GM19438 (cell line): ENCODE measurements around the gene MSH3.
"Not testable (repeated sequence)": the region's sequence is repeated elsewhere in the genome, so short reads cannot be mapped to it uniquely, and the experiment has no call there.

Source experiments
- ATAC-seq: cut with Tn5 transposase; IDR thresholded peaks from one replicate; pipeline ENCODE4 v1.9.1; 2021; ENCODE audit warnings: low read depth; ENCODE audit not compliant: unreplicated experiment

Gene MSH3

GRCh38 chr5:80655231-80655774 lies 851 bp downstream of the MSH3 start:
- no peak for ATAC-seq

GRCh38 chr5:80656425-80656824 lies 2.0 kb downstream of the MSH3 start:
- ATAC-seq, result no peak

GRCh38 chr5:80659106-80659505 lies 4.7 kb downstream of the MSH3 start:
- ATAC-seq, result no peak

- ATAC-seq, result not testable (repeated sequence)
These were observed 6.2 kb downstream of the MSH3 start for GRCh38 chr5:80660661-80661060.

DNA sequence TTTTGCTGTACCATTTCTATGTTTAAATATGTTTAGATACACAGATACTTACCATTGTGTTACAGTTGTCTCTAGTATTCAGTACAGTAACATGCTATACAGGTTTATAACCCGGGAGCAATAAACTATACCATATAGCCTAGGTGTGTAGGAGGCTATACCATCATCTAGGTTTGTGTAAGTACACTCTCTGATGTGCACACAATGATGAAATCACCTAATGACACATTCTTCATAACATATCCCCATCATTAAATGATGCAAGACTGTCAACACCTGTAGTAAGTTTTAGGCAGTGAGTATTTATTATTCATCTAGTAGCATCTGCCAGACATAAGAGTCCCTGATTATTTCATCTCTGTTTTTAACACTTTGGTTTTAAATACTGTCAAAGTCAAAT lies 7.7 kb downstream of the MSH3 start:
- no peak for ATAC-seq

GRCh38 chr5:80665057-80665456 lies 10.6 kb downstream of the MSH3 start:
- ATAC-seq, result no peak

DNA sequence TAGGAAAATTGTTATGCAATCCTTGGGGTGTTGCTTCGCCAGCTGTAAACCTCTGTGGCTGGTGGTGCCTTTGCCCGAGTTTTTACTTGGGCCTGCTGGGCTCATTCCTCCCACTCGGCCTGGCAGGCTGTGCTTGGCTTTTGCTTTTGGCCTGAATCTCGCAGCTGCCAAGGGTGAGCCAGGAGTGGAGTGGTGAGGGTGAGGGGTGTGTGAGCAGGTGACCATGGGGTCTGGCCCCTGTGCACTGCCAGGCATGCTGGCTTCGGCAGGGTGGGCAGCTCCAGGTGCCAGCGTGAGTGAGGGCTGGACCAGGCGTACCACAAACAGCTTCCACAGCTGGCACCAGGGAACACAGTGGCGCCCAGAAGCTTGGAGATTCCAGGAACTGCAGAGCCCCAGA lies 12.9 kb downstream of the MSH3 start:
- ATAC-seq, result no peak

- peak; percentile 81 for ATAC-seq
These were observed 13.8 kb downstream of the MSH3 start for GRCh38 chr5:80668016-80668969.

GRCh38 chr5:80672140-80672736 lies 17.8 kb downstream of the MSH3 start:
- no peak for ATAC-seq

GRCh38 chr5:80676706-80677105 lies 22.3 kb downstream of the MSH3 start:
- no peak for ATAC-seq

- ATAC-seq, result no peak
These were observed 32.3 kb downstream of the MSH3 start for GRCh38 chr5:80686757-80687156.

DNA sequence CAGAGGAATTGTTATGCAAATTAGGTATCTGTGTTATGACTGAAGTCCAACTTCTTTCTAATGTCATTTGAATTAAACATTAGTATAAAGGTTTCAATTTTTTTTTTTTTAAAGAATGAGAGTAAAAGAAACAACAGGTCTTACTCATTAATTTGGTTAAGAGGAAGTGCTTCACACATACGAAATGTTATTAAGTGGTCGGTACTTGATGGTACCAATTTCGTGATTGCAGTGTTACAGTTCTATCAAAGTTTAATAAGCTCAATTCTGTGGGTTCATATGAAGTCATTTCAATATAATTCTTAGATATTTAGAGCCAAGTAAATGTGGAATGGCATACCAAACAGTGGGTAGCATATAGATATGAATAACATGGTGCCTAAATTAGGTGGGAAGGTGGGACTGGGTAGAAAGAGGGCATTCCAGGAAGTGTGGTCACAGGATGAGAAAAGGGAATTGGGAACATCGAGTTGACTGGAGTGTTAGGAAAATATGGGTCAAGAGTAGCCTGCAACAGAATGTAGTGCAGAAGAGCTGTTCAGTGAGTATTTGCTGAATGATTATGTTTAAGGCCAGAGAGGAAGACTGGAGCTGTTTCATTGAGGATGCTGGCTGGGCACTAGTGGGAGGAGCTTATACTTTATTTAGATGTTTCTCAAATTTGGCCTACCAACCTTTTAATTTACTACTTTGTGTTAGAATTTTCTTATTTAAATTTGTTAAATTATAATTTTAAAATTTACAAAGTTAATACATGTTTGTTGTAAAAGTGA lies 34.4 kb downstream of the MSH3 start:
- ATAC-seq, result no peak

- ATAC-seq, result no peak
These were observed 35.2 kb downstream of the MSH3 start for GRCh38 chr5:80689627-80690026.

DNA sequence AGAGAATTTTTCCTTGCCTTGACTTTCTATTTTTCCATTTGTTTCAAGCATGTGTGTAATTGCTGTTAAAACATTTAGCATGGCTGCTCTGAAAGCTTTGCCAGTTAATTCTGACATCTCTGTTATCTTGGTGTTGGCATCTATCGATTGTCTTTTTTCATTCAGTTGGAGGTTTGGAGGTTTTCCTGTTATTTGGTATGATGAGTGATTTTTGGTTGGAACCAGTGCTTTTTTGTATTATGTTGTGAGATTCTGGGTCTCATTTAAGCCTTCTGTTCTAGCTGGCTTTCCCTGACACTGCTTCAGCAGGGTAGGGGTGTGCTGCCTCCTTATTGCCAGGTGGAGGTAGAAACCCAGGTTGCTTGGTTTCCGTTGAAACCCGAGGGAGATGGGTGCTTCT lies 41.2 kb downstream of the MSH3 start:
- no peak for ATAC-seq

GRCh38 chr5:80696450-80696849 lies 42.0 kb downstream of the MSH3 start:
- ATAC-seq, result no peak

GRCh38 chr5:80697100-80697499 lies 42.6 kb downstream of the MSH3 start:
- ATAC-seq, result no peak

DNA sequence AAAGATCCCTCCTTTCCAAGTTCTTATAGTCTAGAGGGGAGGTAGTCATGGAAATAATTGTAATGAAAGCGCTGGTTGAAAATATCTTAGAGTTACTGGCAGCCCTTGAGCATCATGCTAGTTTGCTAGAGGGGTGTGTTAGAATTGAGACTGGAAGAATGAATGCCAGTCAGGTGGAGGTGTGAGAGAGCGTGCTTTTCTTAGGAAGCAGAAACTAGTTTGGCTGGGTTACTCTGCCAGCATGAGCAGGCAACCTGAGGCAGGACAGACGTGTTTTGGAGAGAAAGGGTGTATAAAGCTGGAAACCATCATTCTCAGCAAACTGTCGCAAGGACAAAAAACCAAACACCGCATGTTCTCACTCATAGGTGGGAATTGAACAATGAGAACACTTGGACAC lies 43.9 kb downstream of the MSH3 start:
- no peak for ATAC-seq

DNA sequence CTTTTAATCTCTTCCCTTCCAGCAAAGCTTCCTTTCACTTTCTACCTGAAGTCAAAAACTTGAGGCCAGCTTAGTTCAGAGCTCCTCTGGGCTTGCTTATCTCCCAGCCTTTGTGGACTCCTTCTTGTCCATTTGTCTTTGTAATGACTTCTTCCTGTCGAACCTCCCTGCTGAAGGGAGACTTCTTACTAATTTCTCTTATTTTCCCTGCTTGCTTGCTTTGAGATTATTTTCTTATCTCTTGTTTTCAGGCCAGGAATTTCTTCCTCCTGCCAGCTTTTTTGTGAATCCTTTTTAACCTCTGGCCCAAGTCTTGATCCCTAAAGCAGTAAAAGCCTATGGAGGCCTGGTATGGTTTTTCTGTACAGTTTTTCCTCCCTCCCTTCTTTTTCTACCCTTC lies 47.1 kb downstream of the MSH3 start:
- no peak for ATAC-seq

DNA sequence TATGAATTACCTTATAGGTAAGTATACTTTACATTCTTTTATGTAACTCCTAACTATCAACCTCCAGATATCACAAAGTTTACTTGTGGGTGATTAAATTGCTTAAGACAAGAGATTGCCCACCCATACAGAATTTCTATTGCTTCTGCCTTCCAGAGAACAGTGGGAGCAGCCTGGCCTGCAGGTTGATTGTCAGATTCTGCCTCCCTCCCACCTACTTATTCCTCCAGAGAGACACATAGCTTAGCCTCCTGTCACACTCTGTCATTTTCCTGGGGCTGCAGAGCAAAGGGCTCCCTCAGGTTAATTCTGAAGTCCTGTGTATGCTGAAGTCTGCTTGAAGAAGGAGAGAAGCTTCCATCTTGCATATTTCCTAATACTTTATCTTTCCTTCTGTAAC lies 48.8 kb downstream of the MSH3 start:
- no peak for ATAC-seq

DNA sequence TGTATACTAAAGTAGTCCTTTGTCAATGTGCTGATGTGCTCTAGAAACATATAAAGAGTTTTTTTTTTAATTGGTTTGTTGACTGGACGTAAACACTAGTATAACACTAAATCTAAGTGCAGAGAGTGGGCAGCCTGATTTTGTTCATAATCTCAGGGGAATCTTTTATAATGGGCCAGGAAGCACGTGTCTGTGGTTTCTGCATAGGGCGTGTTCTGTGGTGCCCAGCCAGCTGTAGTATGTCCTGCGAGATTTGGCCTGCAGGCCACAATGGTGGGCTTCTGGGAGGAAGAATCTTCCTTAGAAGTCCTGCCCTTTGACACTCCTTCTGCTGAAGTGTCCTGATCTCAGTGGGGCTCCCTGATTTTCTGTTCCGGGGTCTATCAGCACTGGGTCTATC lies 49.3 kb downstream of the MSH3 start:
- no peak for ATAC-seq

- no peak for ATAC-seq
These were observed 49.8 kb downstream of the MSH3 start for GRCh38 chr5:80704221-80704620.
